A204.1 (cell line): ENCODE measurements around the gene ANO1.
A peak's percentile ranks its signal among the peaks of the same experiment; 100 is the strongest.

ENCODE experiments used
- FAIRE-seq: peaks from 2 replicates; lab custom pipeline; 2012; peaks lifted over from hg19 to GRCh38; lab: Jason Lieb, UNC

ANO1 gene

DNA sequence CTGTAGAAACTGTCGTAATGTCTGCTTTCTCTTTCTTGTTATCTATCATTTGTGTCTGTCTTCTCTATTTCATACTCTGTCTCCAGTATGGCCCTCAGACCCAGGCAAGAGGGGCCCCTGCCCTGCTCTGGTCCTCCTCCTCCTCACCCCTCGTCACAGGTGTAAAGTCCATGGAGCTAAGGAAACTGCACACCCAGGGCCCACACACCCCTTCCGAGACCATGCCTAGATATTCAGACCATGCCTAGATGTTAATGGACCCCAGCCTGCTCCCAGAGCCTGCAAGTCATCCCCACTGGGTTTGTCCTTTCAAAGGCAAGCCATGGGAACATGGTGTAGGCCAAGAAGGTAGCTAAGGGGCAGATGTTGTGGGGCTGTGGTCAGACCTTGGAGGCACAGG is 24.1 kb upstream of the ANO1 start:
- FAIRE-seq, result no peak

GRCh38 chr11:70055444-70055843 is 22.7 kb upstream of the ANO1 start:
- FAIRE-seq, result peak; percentile 6

- no peak for FAIRE-seq
Measured at GRCh38 chr11:70057080-70057479, 21.0 kb upstream of the ANO1 start.

- FAIRE-seq, result no peak
Measured at GRCh38 chr11:70059971-70060370, 18.1 kb upstream of the ANO1 start.

DNA sequence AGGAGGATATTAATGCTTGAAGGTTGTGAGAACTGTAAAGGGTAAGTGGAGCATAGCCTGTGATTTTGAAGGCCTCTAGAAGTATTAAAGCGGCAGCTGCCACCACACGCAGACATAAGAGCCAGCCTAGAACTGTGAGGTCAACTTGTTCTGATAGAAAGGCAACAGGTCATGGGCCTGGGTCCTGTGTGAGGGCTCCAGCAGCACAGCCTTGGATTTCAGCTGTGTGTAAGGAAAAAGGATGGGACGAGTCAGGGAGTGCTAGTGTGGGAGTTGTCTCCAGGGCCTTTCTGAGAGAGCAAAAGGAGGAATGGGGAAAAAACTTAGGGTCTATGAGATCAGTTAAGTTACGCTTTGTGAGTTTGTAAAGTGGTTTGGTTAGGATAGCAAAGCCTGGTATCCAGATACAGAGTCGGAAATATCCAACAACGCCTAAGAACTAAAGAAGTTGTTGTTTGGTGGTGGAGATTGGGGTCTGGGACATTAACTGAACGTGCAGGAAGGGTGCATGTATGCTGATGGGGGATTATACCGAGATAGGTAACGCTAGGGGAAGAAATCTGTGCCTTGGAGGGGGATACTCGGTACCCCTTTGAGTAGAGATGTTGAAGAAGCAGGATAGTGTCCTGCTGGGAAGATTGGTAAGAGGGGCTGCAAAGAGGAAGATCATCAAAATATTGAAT is 17.4 kb upstream of the ANO1 start:
- no peak for FAIRE-seq

DNA sequence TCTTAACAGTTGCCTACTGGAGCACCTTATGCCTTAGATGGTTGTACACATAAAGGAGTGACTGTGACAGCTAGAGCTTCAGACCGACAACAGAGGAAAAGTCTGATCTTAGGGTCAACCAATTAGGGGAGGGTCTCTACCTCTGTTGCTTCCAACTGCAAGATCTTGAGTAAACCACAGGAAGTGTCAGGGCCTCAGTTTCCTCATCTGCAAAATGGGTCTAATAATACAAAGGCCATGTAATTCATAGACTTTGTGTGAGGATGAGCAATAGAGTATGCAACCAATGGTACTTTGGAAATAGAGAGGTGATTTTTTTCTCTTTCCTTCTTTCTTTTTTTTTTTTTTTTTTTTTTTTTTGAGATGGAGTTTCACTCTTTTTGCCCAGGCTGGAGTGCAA is 16.4 kb upstream of the ANO1 start:
- no peak for FAIRE-seq

GRCh38 chr11:70063121-70063520 is 15.0 kb upstream of the ANO1 start:
- no peak for FAIRE-seq

DNA sequence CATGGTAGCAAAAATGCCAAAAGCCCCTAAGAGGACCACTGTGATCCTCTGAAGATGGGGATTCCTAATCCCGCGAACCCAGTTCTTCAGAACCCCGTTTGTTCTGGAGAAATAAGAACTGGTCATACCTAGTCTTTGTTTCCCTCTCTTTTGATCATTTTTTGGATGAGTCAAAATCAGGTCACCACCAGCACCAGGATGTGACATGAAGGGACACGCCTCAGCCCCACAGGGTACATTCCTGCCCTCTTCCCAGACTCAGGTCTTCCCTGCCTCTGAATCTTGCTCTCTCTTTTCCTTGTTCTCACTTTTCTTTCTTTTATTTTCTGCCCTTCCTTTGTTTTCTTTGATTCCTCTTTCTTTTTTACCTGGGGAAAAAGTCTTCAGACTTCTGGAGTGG is 14.6 kb upstream of the ANO1 start:
- no peak for FAIRE-seq

DNA sequence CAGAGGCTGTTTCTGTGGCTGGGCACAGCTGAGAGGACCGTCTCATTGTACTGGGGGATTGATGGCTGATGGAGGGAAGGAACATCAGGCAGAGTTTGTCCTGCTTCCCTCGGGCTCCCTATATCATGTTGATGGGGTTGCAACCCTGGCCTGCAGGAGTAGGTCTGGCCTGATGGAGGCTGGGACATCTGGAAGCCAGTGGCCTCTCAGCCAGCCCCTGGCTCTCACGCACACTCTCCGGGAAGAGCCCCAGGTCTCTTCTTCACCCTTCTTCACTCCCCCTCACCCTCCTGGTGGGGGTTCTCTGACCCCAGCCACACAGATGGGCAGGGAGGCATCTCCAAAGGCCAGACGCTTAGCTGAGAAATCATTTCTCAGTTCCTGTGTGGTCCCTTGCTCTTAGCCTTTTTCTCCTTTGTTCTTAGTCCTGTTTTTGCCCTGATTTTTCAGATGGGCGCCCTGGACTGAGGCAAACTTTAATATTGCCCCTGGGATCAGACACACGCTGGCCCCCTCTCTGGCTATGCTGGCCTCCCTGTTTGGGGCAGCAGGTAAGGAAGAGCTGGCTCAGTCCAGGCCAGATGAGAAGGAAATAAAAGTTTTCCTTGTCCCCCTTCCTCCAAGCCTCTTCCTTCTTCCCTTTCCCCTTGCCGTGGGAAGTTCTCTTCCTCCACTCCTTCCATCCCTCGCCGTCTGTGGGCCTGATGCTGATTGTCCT is 13.9 kb upstream of the ANO1 start:
- no peak for FAIRE-seq

GRCh38 chr11:70064726-70065317 is 13.3 kb upstream of the ANO1 start:
- FAIRE-seq, result no peak

- FAIRE-seq, result no peak
Measured at GRCh38 chr11:70065318-70066135, 12.6 kb upstream of the ANO1 start.

DNA sequence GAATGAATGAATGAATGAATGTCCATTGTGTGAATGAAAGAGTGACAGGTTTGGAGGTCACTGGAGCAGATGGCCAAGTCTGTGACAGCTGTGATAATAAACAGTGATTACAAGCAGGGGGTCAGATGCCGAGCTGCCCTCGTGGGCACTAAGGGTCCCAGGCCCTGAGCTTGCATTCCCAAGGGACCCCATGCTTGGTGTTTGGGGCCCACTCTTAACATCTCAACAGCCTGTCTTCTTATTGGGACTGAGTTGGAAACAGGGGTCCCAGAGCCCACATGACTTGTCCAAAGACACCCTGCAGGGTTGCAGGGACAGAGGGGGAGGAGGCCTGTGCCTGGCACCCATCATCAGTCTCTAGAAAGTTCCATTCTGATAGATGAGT is 12.0 kb upstream of the ANO1 start:
- no peak for FAIRE-seq

GRCh38 chr11:70066628-70067027 is 11.5 kb upstream of the ANO1 start:
- FAIRE-seq, result no peak

GRCh38 chr11:70067036-70067435 is 11.1 kb upstream of the ANO1 start:
- FAIRE-seq, result no peak

GRCh38 chr11:70067591-70068341 is 10.4 kb upstream of the ANO1 start:
- no peak for FAIRE-seq

DNA sequence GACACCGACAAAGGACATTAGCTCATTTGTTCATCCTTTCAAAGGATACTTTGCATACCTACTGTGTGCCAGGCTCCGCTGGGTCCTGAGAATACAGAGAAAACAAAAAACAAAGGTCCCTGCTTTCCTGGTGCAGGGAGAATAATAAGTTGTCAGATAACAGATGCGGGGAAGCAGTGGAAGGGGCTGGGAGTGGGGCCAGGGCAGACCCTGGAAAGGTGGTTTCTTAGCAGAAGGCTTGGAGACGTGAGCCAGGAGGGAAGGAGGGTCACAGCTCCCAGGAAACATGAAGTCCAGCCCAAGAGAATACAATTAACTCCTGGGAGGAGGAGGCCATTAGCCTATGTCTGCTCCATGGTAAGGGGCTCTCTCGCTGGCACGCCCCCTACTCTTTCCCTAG is 9.8 kb upstream of the ANO1 start:
- no peak for FAIRE-seq

DNA sequence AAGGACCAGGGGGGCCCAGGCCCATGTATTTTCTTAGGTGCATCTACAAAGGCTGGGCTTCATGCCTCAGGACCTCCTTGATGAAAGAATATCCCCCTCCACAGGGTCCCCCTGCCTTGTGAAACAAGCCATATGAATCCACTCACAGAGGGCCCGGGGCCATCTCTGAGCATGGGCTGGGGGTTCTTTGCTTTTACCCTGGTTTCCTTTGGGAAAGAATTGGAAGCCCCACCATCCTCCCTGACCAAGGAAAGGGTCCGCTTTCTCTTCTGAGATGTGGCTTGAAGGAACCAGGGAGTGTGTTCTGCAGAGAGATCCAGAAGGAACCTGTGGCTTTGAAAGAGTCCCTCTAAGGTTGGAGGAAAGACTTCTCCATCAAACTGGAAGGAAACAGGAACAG is 9.2 kb upstream of the ANO1 start:
- FAIRE-seq, result no peak

GRCh38 chr11:70070706-70071105 is 7.4 kb upstream of the ANO1 start:
- no peak for FAIRE-seq

GRCh38 chr11:70071996-70072395 is 6.1 kb upstream of the ANO1 start:
- no peak for FAIRE-seq

- no peak for FAIRE-seq
Measured at GRCh38 chr11:70072461-70072860, 5.7 kb upstream of the ANO1 start.

DNA sequence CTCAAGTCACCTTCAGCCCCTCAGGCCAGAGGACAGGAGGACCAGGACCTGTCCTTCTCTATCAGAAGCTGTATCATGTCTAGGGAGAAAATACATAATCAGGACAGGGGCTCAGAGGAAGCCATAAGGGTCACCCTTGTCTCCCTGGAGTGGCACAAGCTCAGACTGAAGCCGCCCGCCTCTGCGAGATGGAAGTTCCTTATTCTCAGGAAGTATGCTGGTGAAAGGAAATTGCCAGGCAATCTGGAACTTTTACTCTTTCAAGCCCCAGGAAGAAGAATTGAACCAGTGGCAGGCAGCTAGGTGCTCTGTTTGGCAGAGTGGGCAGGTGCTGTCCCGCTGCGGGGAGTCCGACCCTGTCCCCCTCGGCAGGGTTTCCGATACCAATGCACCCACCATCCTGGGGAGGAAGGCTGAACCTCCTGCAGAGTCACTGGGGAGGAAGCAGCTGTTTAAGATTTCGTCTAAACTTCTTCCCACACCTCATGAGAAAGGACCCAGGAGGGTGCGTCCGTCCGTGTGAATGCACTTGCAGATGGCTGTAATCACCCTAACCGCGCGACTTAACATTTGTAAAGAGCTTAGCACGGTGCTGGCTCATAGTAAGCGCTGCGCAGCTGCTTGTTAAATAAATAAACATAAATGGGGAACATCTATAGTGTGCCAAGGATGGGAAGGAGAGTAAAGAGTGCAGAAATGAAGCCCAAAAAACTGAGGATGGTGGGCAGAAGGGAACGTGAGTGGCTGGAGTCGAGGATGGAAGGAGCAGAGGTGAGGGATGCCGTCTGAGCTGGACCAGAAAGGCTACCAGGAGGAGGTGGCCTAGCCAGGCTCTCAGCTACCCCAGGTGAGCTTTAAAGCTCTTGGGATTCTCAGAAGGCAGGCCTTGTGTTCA is 5.0 kb upstream of the ANO1 start:
- no peak for FAIRE-seq
